HUES48 (cell line): Measurements from ENCODE around the gene RERE.
A peak's percentile ranks its signal among the peaks of the same experiment; 100 is the strongest.

Experiments used
- H3K27ac ChIP-seq: one replicate; pipeline ENCODE4 v1.7.0; 2013; ENCODE audit warnings: low read depth, low read length, inconsistent platforms
- H3K27me3 ChIP-seq: 2 replicates; pipeline ENCODE4 v1.6.1; 2013; ENCODE audit warnings: mild to moderate bottlenecking, low read length; ENCODE audit not compliant: control insufficient read depth, insufficient read depth
- H3K36me3 ChIP-seq: 2 replicates; pipeline ENCODE4 v1.6.1; 2013; ENCODE audit warnings: low read length; ENCODE audit not compliant: control insufficient read depth, insufficient read depth
- H3K4me1 ChIP-seq: 2 replicates; pipeline ENCODE4 v1.6.1; 2013; ENCODE audit warnings: mild to moderate bottlenecking, low read length; ENCODE audit not compliant: control insufficient read depth, insufficient read depth
- H3K4me3 ChIP-seq: 2 replicates; pipeline ENCODE4 v1.5.1; 2013; ENCODE audit warnings: mild to moderate bottlenecking, low read depth, low read length
- H3K9ac ChIP-seq: 2 replicates; pipeline ENCODE4 v1.6.1; 2013; ENCODE audit warnings: mild to moderate bottlenecking, low read depth, low read length, moderate library complexity
- H3K9me3 ChIP-seq: 2 replicates; pipeline ENCODE4 v1.6.1; 2013; ENCODE audit warnings: low read length; ENCODE audit not compliant: control insufficient read depth, insufficient read depth

The RERE gene

GRCh38 chr1:8560035-8560434, 257.4 kb downstream of the RERE start:
- H3K36me3 ChIP-seq: peaks cover 24% of the 10 kb centered on the region
- no peaks in the 10 kb centered on the region for H3K9me3 ChIP-seq
- H3K4me3 ChIP-seq: no peak overlapping the region
- no peak overlapping the region for H3K9ac ChIP-seq
- H3K27me3 ChIP-seq: no peaks in the 10 kb centered on the region
- H3K27ac ChIP-seq: no peak overlapping the region
- peaks cover 20% of the 10 kb centered on the region; the same call in 1 of the 2 replicates for H3K4me1 ChIP-seq

- Histone ChIP-seq H3K9ac (no peak overlapping the region), H3K27ac (no peak overlapping the region), H3K36me3 (peaks cover 36% of the 10 kb centered on the region)
Observed at GRCh38 chr1:8555582-8555981, 261.9 kb downstream of the RERE start.

DNA sequence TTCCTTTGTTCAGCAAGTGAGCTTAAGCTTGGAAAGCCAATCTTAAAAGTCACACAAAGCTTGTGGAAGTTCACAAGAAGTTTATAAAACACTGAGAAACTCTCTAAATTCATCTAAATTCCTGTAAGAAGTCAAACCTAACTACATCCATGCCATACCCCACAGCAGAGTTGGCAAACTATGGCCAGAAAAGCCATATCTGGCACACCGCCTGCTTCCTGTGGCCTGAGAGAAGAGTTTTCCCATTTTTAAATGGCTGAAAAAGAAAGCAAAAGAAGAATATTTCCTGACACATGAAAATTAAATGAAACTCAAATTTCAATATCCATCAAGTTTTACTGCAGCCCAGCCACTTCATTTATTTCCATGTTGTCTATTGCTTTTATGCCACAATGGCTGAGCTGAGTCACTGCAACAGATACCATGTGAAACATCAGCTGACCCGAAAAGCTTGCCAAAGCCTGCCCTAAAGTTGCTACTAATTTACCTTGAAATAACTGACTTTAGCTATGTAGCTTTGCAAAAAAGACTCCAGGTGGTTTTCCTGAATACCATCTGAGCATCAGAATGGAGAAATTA, 262.4 kb downstream of the RERE start:
- no peaks in the 10 kb centered on the region for H3K9me3 ChIP-seq
- H3K9ac ChIP-seq: no peak overlapping the region
- H3K4me3 ChIP-seq: no peak overlapping the region
- H3K27me3 ChIP-seq: no peaks in the 10 kb centered on the region
- peaks cover 39% of the 10 kb centered on the region for H3K36me3 ChIP-seq
- no peak overlapping the region for H3K27ac ChIP-seq
- H3K4me1 ChIP-seq: peaks cover 12% of the 10 kb centered on the region; the same call in 1 of the 2 replicates

More at GRCh38 chr1:8555582-8555981, 261.9 kb downstream of the RERE start:
- no peaks in the 10 kb centered on the region for H3K27me3 ChIP-seq
- H3K9me3 ChIP-seq: no peaks in the 10 kb centered on the region
- no peak overlapping the region for H3K4me3 ChIP-seq
- peaks cover 12% of the 10 kb centered on the region; the same call in 1 of the 2 replicates for H3K4me1 ChIP-seq

GRCh38 chr1:8552820-8553397, 264.5 kb downstream of the RERE start:
- no peak overlapping the region for H3K9ac ChIP-seq
- H3K9me3 ChIP-seq: no peaks in the 10 kb centered on the region
- peak overlapping the region; percentile 57 for H3K27ac ChIP-seq
- no peaks in the 10 kb centered on the region for H3K27me3 ChIP-seq
- no peak overlapping the region for H3K4me3 ChIP-seq
- H3K4me1 ChIP-seq: peaks cover 12% of the 10 kb centered on the region; the same call in 1 of the 2 replicates
- H3K36me3 ChIP-seq: peaks cover 45% of the 10 kb centered on the region

DNA sequence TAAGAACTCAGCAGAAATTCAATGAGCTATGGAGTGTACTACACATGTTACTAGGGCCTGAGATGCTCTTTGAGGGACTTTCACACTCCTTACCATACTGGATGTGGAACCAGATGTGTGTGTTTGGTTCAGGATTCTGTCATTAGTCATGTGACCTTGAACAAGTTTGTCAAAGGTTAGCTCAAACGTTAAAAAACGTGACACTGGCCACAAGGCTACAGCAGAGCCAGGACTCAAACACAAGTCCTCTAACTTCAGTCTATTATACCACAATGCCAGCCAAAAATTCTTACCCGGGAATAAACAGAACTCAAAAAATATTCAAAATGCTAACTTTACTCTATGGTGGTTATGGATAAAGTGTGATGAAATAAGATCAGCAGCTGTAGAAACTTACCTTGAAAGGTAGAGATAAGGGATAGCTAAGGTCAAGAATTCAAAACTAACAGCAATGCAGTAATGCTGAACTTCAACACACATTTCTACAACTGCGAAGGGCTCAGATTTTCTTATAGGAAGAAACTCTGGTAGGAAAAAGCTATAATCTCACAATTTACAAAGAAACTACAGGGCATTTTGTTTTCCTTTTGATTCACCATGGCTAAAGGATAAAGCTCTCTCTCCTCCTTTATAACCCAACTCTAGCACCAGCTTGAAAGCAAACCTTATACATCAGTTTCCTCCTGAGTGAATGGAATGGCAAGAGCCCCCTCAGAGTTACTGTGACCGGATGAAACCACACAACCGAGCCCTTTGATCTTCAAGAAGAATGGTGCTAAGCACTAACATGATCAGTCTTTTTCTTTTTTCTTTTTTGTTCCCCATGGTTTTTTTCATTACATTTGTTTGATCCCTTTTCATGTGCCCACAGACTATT, 265.6 kb downstream of the RERE start:
- Histone ChIP-seq H3K27ac (peak overlapping the region; percentile 65), H3K27me3 (no peaks in the 10 kb centered on the region), H3K36me3 (peaks cover 39% of the 10 kb centered on the region), H3K9ac (no peak overlapping the region), H3K9me3 (no peaks in the 10 kb centered on the region), H3K4me1 (peaks cover 12% of the 10 kb centered on the region; the same call in 1 of the 2 replicates), H3K4me3 (no peak overlapping the region)

DNA sequence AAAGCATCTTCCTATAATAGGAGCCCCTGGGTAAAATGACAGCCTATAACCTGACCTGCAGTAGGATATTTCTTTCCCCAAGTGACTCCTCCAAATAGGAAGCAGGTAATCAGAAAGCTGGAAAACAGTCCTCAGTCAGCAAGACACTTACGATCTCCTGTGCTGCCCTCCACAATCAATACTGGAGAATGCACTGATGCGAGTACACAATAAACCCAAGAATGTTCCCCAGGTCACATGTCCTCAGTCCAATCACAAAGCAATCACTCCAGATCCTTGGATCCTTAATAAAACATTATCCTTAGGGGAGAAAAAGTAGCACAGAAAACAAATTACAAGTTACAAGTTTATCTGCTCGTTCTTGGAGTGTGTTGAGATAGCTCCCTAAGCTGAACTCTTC, 266.4 kb downstream of the RERE start:
- peaks cover 34% of the 10 kb centered on the region for H3K36me3 ChIP-seq
- no peaks in the 10 kb centered on the region for H3K27me3 ChIP-seq
- no peak overlapping the region for H3K4me3 ChIP-seq
- H3K27ac ChIP-seq: peak overlapping the region; percentile 65
- peaks cover 12% of the 10 kb centered on the region; the same call in 1 of the 2 replicates for H3K4me1 ChIP-seq
- H3K9me3 ChIP-seq: no peaks in the 10 kb centered on the region
- H3K9ac ChIP-seq: no peak overlapping the region

DNA sequence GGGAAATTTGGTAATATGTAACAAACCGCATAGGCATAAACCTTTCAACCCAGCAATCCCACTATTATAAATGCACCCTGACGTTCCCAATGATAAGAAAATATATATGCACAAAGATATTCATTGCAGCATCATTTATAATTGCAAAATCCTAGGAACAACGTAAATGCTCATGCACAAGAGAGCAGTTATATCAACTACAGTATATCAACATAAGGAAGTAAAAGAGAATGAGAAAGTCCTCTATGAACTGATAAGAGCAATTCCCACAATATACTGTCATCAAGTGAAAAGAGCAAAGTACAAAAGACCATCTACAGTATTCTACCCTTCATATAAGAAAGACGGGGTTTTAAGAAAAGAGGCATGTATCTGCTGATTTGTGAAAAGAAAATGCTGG, 269.6 kb downstream of the RERE start:
- Histone ChIP-seq H3K27ac (no peak overlapping the region), H3K27me3 (no peaks in the 10 kb centered on the region), H3K36me3 (peaks cover 24% of the 10 kb centered on the region), H3K4me1 (peaks cover 9% of the 10 kb centered on the region; the same call in 1 of the 2 replicates), H3K9ac (no peak overlapping the region), H3K9me3 (no peaks in the 10 kb centered on the region), H3K4me3 (no peak overlapping the region)

- no peaks in the 10 kb centered on the region for H3K4me1 ChIP-seq
- H3K9ac ChIP-seq: no peak overlapping the region
- H3K4me3 ChIP-seq: no peak overlapping the region
- H3K27me3 ChIP-seq: no peaks in the 10 kb centered on the region
- H3K9me3 ChIP-seq: no peaks in the 10 kb centered on the region
- peaks cover 33% of the 10 kb centered on the region for H3K36me3 ChIP-seq
- no peak overlapping the region for H3K27ac ChIP-seq
Observed at GRCh38 chr1:8545078-8545477, 272.4 kb downstream of the RERE start.

- Histone ChIP-seq H3K27ac (no peak overlapping the region), H3K9me3 (no peaks in the 10 kb centered on the region), H3K4me3 (no peak overlapping the region), H3K36me3 (peaks cover 32% of the 10 kb centered on the region), H3K9ac (no peak overlapping the region), H3K4me1 (no peaks in the 10 kb centered on the region), H3K27me3 (no peaks in the 10 kb centered on the region)
Observed at GRCh38 chr1:8544644-8545043, 272.8 kb downstream of the RERE start.

GRCh38 chr1:8543965-8544364, 273.5 kb downstream of the RERE start:
- H3K27me3 ChIP-seq: no peaks in the 10 kb centered on the region
- no peak overlapping the region for H3K27ac ChIP-seq
- H3K4me1 ChIP-seq: no peaks in the 10 kb centered on the region
- peaks cover 34% of the 10 kb centered on the region for H3K36me3 ChIP-seq
- H3K4me3 ChIP-seq: no peak overlapping the region
- H3K9me3 ChIP-seq: no peaks in the 10 kb centered on the region
- H3K9ac ChIP-seq: no peak overlapping the region
